Endothelial cell of umbilical vein (primary cell): ENCODE results near the gene SEC31A. TPM values are rescaled to one million over a fixed set of nuclear protein-coding genes. Genes with fewer than 3 reads are reported as not detected.
A peak's percentile ranks its signal among the peaks of the same experiment; 100 is the strongest.

Experiments
- BruUV-seq: library from RNA; stranded (reverse); fragments of 400-500 nt; replicated peaks from 2 replicates; lab custom pipeline; 2021; lab: Mats Ljungman, UMichigan
- CTCF ChIA-PET: fragments of 300-600, 350-600 bp; sonication (Branson Sonifier 250); formaldehyde crosslinking; loops from one replicate; lab custom pipeline; 2021; ENCODE audit warnings: antibody characterized with exemption, inconsistent platforms; lab: Charles Lee
- POLR2A ChIA-PET: fragments of 300-600, 350-600 bp; sonication (Branson Sonifier 250); formaldehyde crosslinking; loops from one replicate; lab custom pipeline; 2021; ENCODE audit warnings: antibody characterized with exemption, inconsistent platforms; lab: Charles Lee
- DNase-seq: peaks from one replicate; pipeline ENCODE4 v3.0.0-alpha.2; 2011; ENCODE audit warnings: low read depth, low spot score
- FAIRE-seq: peaks from 2 replicates; lab custom pipeline; 2011; peaks lifted over from hg19 to GRCh38; lab: Jason Lieb, UNC
- H2AFZ ChIP-seq: 2 replicates; pipeline ENCODE4 v1.6.0; 2012; ENCODE audit warnings: low read depth, low read length, control low read depth, inconsistent platforms
- H3K27ac ChIP-seq: 2 replicates; pipeline ENCODE4 v1.5.1; 2011; ENCODE audit warnings: low read depth, mild to moderate bottlenecking, control low read depth, low read length, moderate library complexity; ENCODE audit not compliant: insufficient read depth
- H3K27me3 ChIP-seq, 2 experiments: 2 replicates each; pipeline versions ENCODE4 v1.6.0 to v1.6.1; 2011; ENCODE audit warnings: low read length in 2 of 2, mixed read lengths in 1 of 2; ENCODE audit not compliant: control insufficient read depth in 2 of 2, insufficient read depth in 2 of 2
- H3K36me3 ChIP-seq, 2 experiments: 2 replicates in 1 of 2; 3 replicates in 1 of 2; pipeline ENCODE4 v1.5.1; 2011; ENCODE audit warnings: low read length in 2 of 2, mild to moderate bottlenecking in 1 of 2, moderate library complexity in 1 of 2; ENCODE audit not compliant: control insufficient read depth in 2 of 2, insufficient read depth in 2 of 2; ENCODE audit errors: extremely low read depth in 1 of 2
- H3K4me1 ChIP-seq: 3 replicates; pipeline ENCODE4 v1.5.1; 2011; ENCODE audit warnings: mild to moderate bottlenecking, low read length; ENCODE audit not compliant: control insufficient read depth, insufficient read depth; ENCODE audit errors: extremely low read depth
- H3K4me2 ChIP-seq: 2 replicates; pipeline ENCODE4 v1.6.1; 2011; ENCODE audit warnings: low read length, control low read depth, mixed read lengths; ENCODE audit not compliant: insufficient read depth
- H3K4me3 ChIP-seq, 3 experiments: fragments of 200-600 bp in 1 of 3; sonication (generic), shearing (Covaris generic) in 1 of 3; replicated peaks in 1 of 3; 2 replicates each; pipeline ENCODE4 v1.5.1; 2011 to 2016; ENCODE audit warnings: control low read depth in 3 of 3, low read length in 3 of 3, mild to moderate bottlenecking in 2 of 3, inconsistent platforms in 1 of 3, low read depth in 1 of 3, moderate library complexity in 1 of 3; ENCODE audit not compliant: insufficient read depth in 1 of 3
- H3K79me2 ChIP-seq: 2 replicates; pipeline ENCODE4 v1.6.0; 2012; ENCODE audit warnings: low read length, inconsistent platforms; ENCODE audit not compliant: control insufficient read depth, insufficient read depth
- H3K9ac ChIP-seq: replicated peaks from 2 replicates; pipeline ENCODE3; 2011; ENCODE audit warnings: low read length, control low read depth; ENCODE audit not compliant: insufficient read depth; ENCODE audit errors: extremely low read depth
- H3K9me1 ChIP-seq: replicated peaks from 3 replicates; pipeline ENCODE4 v1.6.0; 2011; ENCODE audit warnings: mild to moderate bottlenecking, low read length; ENCODE audit not compliant: control insufficient read depth, insufficient read depth; ENCODE audit errors: extremely low read depth
- H3K9me3 ChIP-seq: replicated peaks from 2 replicates; pipeline ENCODE4 v1.5.1; 2012; ENCODE audit warnings: low read length, inconsistent platforms; ENCODE audit not compliant: control insufficient read depth, insufficient read depth
- H4K20me1 ChIP-seq: replicated peaks from 2 replicates; pipeline ENCODE3; 2011; ENCODE audit warnings: mild to moderate bottlenecking, low read length; ENCODE audit not compliant: control insufficient read depth, insufficient read depth; ENCODE audit errors: extremely low read depth
- CTCF ChIP-seq, 2 donors: IDR thresholded peaks; 1 replicate in 1 of 2; 2 replicates in 1 of 2; pipeline ENCODE4 v1.5.1; 2011; ENCODE audit warnings: low read length in 2 of 2, mild to moderate bottlenecking in 2 of 2, moderate library complexity in 2 of 2, control low read depth in 1 of 2, inconsistent platforms in 1 of 2, low read depth in 1 of 2; ENCODE audit not compliant: insufficient read depth in 1 of 2; ENCODE audit errors: extremely low read depth in 1 of 2
- FOS ChIP-seq: IDR thresholded peaks from 2 replicates; pipeline ENCODE4 v1.6.1; 2011; ENCODE audit warnings: mild to moderate bottlenecking, low read length, moderate library complexity, borderline replicate concordance; ENCODE audit not compliant: insufficient read depth
- JUN ChIP-seq: IDR thresholded peaks from 2 replicates; pipeline ENCODE4 v1.6.1; 2011; ENCODE audit warnings: borderline replicate concordance, low read depth; ENCODE audit not compliant: insufficient read length, insufficient read depth
- MAX ChIP-seq: IDR thresholded peaks from 2 replicates; pipeline ENCODE4 v1.6.1; 2011; ENCODE audit not compliant: insufficient read depth, insufficient read length
- dilution Hi-C: fragments of 300-500 bp; cut with MboI; formaldehyde crosslinking; loops from one replicate; pipeline ENCODE4 v1.15.0; 2019; ENCODE audit warnings: low sequenced_read_pairs; ENCODE audit not compliant: extremely low pct_ligation_motif_present
- intact Hi-C: fragments of 100-400 bp; cut with micrococcal nuclease; formaldehyde crosslinking; loops from one replicate; pipeline ENCODE4 v1.10.0; 2022
- polyA plus RNA-seq, 4 experiments: library from polyadenylated mRNA; depleted of rRNA in 3 of 4; stranded (reverse) in 3 of 4; unstranded in 1 of 4; fragments of >200 nt; gene quantifications; 2 replicates each; pipeline versions ENCODE4 v1.2.1 to v1.2.3, GENCODE V29; 2011 to 2012; ENCODE audit warnings: missing spikeins in 1 of 4
- total RNA-seq: library from RNA; stranded (reverse); gene quantifications from 2 replicates; pipeline ENCODE4 v1.2.3, GENCODE V29; 2021

SEC31A gene
- total and polyA plus RNA-seq, 2 donors (not counting 3 experiments of a cell fraction or from before 2014, with no cell fraction given), result 226 to 301 TPM

- H3K9ac ChIP-seq, result peak overlapping the region; percentile 29
- H3K79me2 ChIP-seq, result peaks cover 15% of the 10 kb centered on the region
- H3K4me2 ChIP-seq, result peak overlapping the region; percentile 60
- TF ChIP-seq MAX (no peak), JUN (peak; percentile 46), FOS (peak; percentile 58), CTCF (IDR thresholded peaks at IDR 0.05; ENCODE audit: extremely low read depth in 1 of 2, insufficient read depth in 1 of 2, low read depth in 1 of 2, low read length in 2 of 2) (no peak)
- no peaks in the 10 kb centered on the region for H3K9me1 ChIP-seq
- dilution Hi-C loops (no loop called here), intact Hi-C loops (loop anchor here (5.0 kb wide), 1 partner anchor 377 kb away; no protein-coding TSS in a partner anchor)
- no peaks in the 10 kb centered on the region for H4K20me1 ChIP-seq
- no peaks in the 10 kb centered on the region for H3K27me3 ChIP-seq
- ChIA-PET POLR2A (interaction anchor here (0.9 kb wide), 1 partner anchor 14 kb away, joined by 3 read pairs; no protein-coding TSS in a partner anchor), CTCF (interaction anchor here (1.4 kb wide), 2 partner anchors 13 to 377 kb away, joined by 3 to 4 read pairs; no protein-coding TSS in a partner anchor)
- H2AFZ ChIP-seq, result no peak overlapping the region
- peak overlapping the region; percentile 57 for H3K27ac ChIP-seq
- no peak overlapping the region for H3K4me3 ChIP-seq
- DNase-seq, result peak; percentile 79
- peaks cover 15% of the 10 kb centered on the region for H3K4me1 ChIP-seq
- H3K9me3 ChIP-seq, result no peaks in the 10 kb centered on the region
- FAIRE-seq, result no peak
- peaks cover 20 to 37% of the 10 kb centered on the region in 2 experiments for H3K36me3 ChIP-seq
- no TSS peak for BruUV-seq
Observed at GRCh38 chr4:82839624-82840023, 51.3 kb downstream of the SEC31A start.
